HCT116 (cell line): ENCODE results near the gene DRC7. TPM values are rescaled to one million over a fixed set of nuclear protein-coding genes. Genes with fewer than 3 reads are reported as not detected.

ENCODE experiments used
- ATAC-seq: fragments of 200-7000 bp; cut with Tn5 transposase; 2 replicates; pipeline ENCODE4 v1.9.1; 2020; ENCODE audit warnings: mild to moderate bottlenecking, moderate library complexity
- BruUV-seq: library from RNA; stranded (reverse); fragments of 400-500 nt; replicated peaks from 2 replicates; lab custom pipeline; 2021; lab: Mats Ljungman, UMichigan
- CTCF ChIA-PET: fragments of 300-600 bp; sonication (Branson Sonifier 250); formaldehyde crosslinking; loops from one replicate; lab custom pipeline; 2021; ENCODE audit warnings: antibody characterized with exemption; lab: Charles Lee
- POLR2A ChIA-PET: fragments of 300-600, 350-600 bp; sonication (Branson Sonifier 250); formaldehyde crosslinking; loops from one replicate; lab custom pipeline; 2021; ENCODE audit warnings: antibody characterized with exemption; lab: Charles Lee
- RAD21 ChIA-PET, 2 experiments: fragments of 300-600 bp; sonication (Branson Sonifier 250); formaldehyde crosslinking; loops; one replicate each; lab custom pipeline; 2023; ENCODE audit warnings: low total read pairs in 2 of 2; ENCODE audit not compliant: uncharacterized antibody in 2 of 2, unreplicated experiment in 2 of 2, low non-redundant PET in 1 of 2; lab: Charles Lee
- DNase-seq: peaks from one replicate; pipeline ENCODE4 v3.0.0-alpha.2; 2010; ENCODE audit warnings: low read depth, low spot score
- H2AFZ ChIP-seq: fragments of 200-600 bp; shearing (Covaris generic), sonication (generic); 2 replicates; pipeline ENCODE4 v1.6.1; 2017; ENCODE audit warnings: low read depth, mixed run types, mixed read lengths, antibody characterized with exemption, low read length; ENCODE audit not compliant: poor library complexity, severe bottlenecking
- H3K27ac ChIP-seq: 2 replicates; pipeline ENCODE4 v1.5.1; 2012; ENCODE audit warnings: low read depth, low read length
- H3K27me3 ChIP-seq: fragments of 200-600 bp; sonication (generic); 2 replicates; pipeline ENCODE4 v1.6.1; 2016; ENCODE audit warnings: mixed run types, low read length, mixed read lengths; ENCODE audit not compliant: insufficient read depth
- H3K36me3 ChIP-seq, 2 experiments: fragments of 200-500 bp in 1 of 2; fragments of 200-600 bp in 1 of 2; sonication (Bioruptor generic) in 1 of 2; sonication (generic) in 1 of 2; 2 replicates each; pipeline versions ENCODE4 v1.5.1 to v1.6.1; 2014 to 2016; ENCODE audit warnings: low read length in 2 of 2, inconsistent platforms in 1 of 2, mixed read lengths in 1 of 2, mixed run types in 1 of 2; ENCODE audit not compliant: insufficient read depth in 2 of 2, control insufficient read depth in 1 of 2
- H3K4me1 ChIP-seq, 2 experiments: fragments of 200-600 bp in 1 of 2; sonication (generic) in 1 of 2; 2 replicates each; pipeline versions ENCODE4 v1.5.1 to v1.6.1; 2012 to 2017; ENCODE audit warnings: low read length in 2 of 2, inconsistent platforms in 1 of 2, mild to moderate bottlenecking in 1 of 2, mixed read lengths in 1 of 2, mixed run types in 1 of 2, moderate library complexity in 1 of 2; ENCODE audit not compliant: insufficient read depth in 2 of 2, control insufficient read depth in 1 of 2
- H3K4me2 ChIP-seq: fragments of 200-600 bp; sonication (generic); 2 replicates; pipeline ENCODE4 v1.6.1; 2017; ENCODE audit warnings: mixed run types, low read length, mixed read lengths
- H3K4me3 ChIP-seq, 2 experiments: fragments of 200-600 bp in 1 of 2; sonication (generic) in 1 of 2; replicated peaks in 1 of 2; 2 replicates each; pipeline ENCODE4 v1.5.1; 2011 to 2016; ENCODE audit warnings: low read length in 2 of 2, control low read depth in 1 of 2, low read depth in 1 of 2, mild to moderate bottlenecking in 1 of 2, mixed read lengths in 1 of 2, mixed run types in 1 of 2
- H3K79me2 ChIP-seq: fragments of 200-600 bp; sonication (generic); 2 replicates; pipeline ENCODE4 v1.6.1; 2017; ENCODE audit warnings: mild to moderate bottlenecking, mixed run types, low read length, moderate library complexity, mixed read lengths; ENCODE audit not compliant: insufficient read depth
- H3K9ac ChIP-seq: fragments of 200-600 bp; sonication (generic); 2 replicates; pipeline ENCODE4 v1.6.1; 2016; ENCODE audit warnings: low read length, mixed read lengths
- H3K9me2 ChIP-seq: fragments of 200-600 bp; sonication (generic), shearing (Covaris generic); 2 replicates; pipeline ENCODE4 v1.6.1; 2017; ENCODE audit warnings: mixed run types, mild to moderate bottlenecking, moderate library complexity; ENCODE audit not compliant: insufficient read depth
- H3K9me3 ChIP-seq, 2 experiments: fragments of 200-500 bp in 1 of 2; fragments of 200-600 bp in 1 of 2; sonication (Bioruptor generic) in 1 of 2; sonication (generic) in 1 of 2; 2 replicates each; pipeline ENCODE4 v1.6.1; 2014 to 2017; ENCODE audit warnings: low read length in 2 of 2, mixed read lengths in 2 of 2, inconsistent platforms in 1 of 2, low read depth in 1 of 2, mild to moderate bottlenecking in 1 of 2, mixed run types in 1 of 2, moderate library complexity in 1 of 2; ENCODE audit not compliant: control insufficient read depth in 1 of 2, insufficient read depth in 1 of 2
- H4K20me1 ChIP-seq: fragments of 200-600 bp; sonication (generic), shearing (Covaris generic); 2 replicates; pipeline ENCODE4 v1.6.1; 2017; ENCODE audit warnings: mixed run types, mild to moderate bottlenecking, moderate library complexity; ENCODE audit not compliant: insufficient read depth
- RAD21 ChIP-seq: IDR thresholded peaks from 2 replicates; pipeline ENCODE4 v1.6.1; 2012; ENCODE audit warnings: low read depth, mild to moderate bottlenecking
- SIN3A ChIP-seq: IDR thresholded peaks from 2 replicates; pipeline ENCODE4 v1.6.1; 2012; ENCODE audit warnings: low read depth
- SP1 ChIP-seq: IDR thresholded peaks from 2 replicates; pipeline ENCODE4 v1.6.1; 2012; ENCODE audit warnings: low read depth
- YY1 ChIP-seq: IDR thresholded peaks from 2 replicates; pipeline ENCODE4 v1.6.1; 2011; ENCODE audit warnings: low read length, low read depth, moderate library complexity, mild to moderate bottlenecking; ENCODE audit not compliant: insufficient replicate concordance; ENCODE audit errors: extremely low read depth
- ZNF274 ChIP-seq: fragments of 200-500 bp; sonication (Bioruptor generic); IDR thresholded peaks from 2 replicates; pipeline ENCODE4 v1.6.1; 2014; ENCODE audit warnings: mild to moderate bottlenecking, low read depth, low read length, inconsistent platforms
- intact Hi-C: fragments of 100-400 bp; cut with micrococcal nuclease; formaldehyde crosslinking; loops from 2 replicates; pipeline ENCODE4 v1.10.0; 2022
- total RNA-seq: library from RNA; stranded (reverse); gene quantifications from one replicate; pipeline ENCODE4 v1.2.1, GENCODE V29; 2021; ENCODE audit not compliant: unreplicated experiment
- TF ChIP-seq, protein P1 (sequence below): IDR thresholded peaks from 2 replicates; pipeline ENCODE4 v1.6.1; 2012
- TF ChIP-seq, protein P2 (sequence below): IDR thresholded peaks from 2 replicates; pipeline ENCODE4 v1.6.1; 2012; ENCODE audit warnings: low read depth
- TF ChIP-seq, protein P3 (sequence below): IDR thresholded peaks from 2 replicates; pipeline ENCODE4 v1.6.1; 2011; ENCODE audit warnings: mild to moderate bottlenecking, low read length, moderate library complexity; ENCODE audit not compliant: insufficient replicate concordance; ENCODE audit errors: extremely low read depth

DRC7 gene
- total RNA-seq, 1 experiment from 2014 or later: 0.91 TPM

DNA sequence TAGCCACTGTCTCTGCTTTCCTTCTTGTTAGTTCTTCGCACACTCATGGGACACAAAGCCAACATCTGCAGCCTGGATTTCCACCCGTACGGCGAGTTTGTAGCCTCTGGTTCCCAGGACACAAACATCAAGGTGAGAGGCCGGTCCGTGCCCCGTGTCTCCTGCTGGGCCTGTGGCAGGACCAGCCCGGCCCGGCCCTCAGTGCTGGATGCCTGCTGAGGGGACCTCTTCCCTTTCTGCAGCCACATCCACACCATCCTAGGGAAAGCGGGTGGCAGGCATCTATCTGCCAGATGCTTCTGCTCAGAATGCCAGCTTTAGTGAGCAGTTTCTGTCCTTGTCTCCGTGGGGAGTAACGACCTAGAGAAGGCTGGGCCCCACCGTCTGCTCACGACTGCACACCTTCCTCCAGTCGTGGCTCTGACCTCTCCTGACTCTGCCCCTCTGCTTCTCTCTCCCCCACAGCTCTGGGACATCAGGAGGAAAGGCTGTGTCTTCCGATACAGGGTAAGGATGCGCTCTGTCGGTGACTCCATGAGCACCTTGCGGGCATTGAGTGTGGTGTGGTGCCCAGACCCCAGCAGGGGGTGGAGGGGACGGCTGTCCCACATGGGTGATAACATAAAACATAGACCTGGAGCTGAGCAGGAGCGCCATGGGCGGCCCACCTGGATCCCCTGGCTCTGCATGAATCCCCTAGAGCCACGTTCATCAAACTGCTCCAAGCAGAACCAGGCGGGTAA, 56.4 kb downstream of the DRC7 start:
- Histone ChIP-seq H3K9me2 (no peaks in the 10 kb centered on the region), H3K4me2 (no peak overlapping the region), H4K20me1 (no peaks in the 10 kb centered on the region), H3K36me3 (no peaks in the 10 kb centered on the region), H3K4me3 (no peak overlapping the region), H3K27ac (no peak overlapping the region), H3K27me3 (no peaks in the 10 kb centered on the region)
- ChIA-PET CTCF (no interaction called here), POLR2A (no interaction called here), RAD21 (no interaction called here)
- DNase-seq (no peak), ATAC-seq (no peak)
- no peak for TF ChIP-seq RAD21
- TF ChIP-seq, all 23 proteins: peak for 0
- H3K79me2 ChIP-seq: no peaks in the 10 kb centered on the region
- no peak overlapping the region for H2AFZ ChIP-seq
- H3K9ac ChIP-seq: no peak overlapping the region
- no peaks in the 10 kb centered on the region for H3K9me3 ChIP-seq
- H3K4me1 ChIP-seq: no peaks in the 10 kb centered on the region
- no TSS peak for BruUV-seq
- intact Hi-C loops: loop anchor here (10.0 kb wide), 1 partner anchor 144 kb away; no protein-coding TSS in a partner anchor

DNA sequence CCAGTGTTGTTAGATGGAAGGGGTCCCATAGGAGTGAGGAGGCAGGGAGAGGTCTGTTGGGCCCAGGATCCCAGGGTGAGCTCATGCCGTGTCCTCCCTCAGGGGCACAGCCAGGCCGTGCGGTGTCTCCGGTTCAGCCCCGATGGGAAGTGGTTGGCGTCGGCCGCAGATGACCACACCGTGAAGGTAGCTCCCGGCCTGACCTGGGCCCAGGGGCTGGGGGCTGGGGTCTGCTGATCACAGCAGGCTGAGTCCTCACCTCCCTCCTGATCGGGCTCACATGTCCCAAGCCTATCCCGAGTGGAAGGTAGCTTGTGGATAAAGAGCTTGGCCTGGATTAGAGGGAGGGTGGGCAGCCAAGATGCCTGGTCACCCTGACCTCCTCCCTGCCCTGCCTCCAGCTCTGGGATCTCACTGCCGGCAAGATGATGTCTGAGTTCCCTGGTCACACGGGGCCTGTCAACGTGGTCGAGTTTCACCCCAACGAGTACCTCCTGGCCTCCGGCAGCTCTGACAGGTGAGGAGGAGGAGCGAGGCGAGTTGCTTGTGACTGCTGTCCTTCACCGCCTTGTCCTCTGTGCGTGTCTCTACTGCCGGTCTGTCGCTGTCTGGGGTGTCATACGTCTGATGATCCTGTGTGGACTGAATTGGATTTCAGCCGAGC, 57.1 kb downstream of the DRC7 start:
- RAD21 ChIA-PET: no interaction called here
- Histone ChIP-seq H4K20me1 (no peaks in the 10 kb centered on the region), H3K27ac (no peak overlapping the region), H3K4me2 (no peak overlapping the region), H3K27me3 (no peaks in the 10 kb centered on the region), H3K79me2 (no peaks in the 10 kb centered on the region), H3K4me1 (no peaks in the 10 kb centered on the region), H3K9ac (no peak overlapping the region), H2AFZ (no peak overlapping the region), H3K9me2 (no peaks in the 10 kb centered on the region), H3K36me3 (no peaks in the 10 kb centered on the region), H3K4me3 (no peak overlapping the region), H3K9me3 (no peaks in the 10 kb centered on the region)
- DNase-seq: no peak
- BruUV-seq: no TSS peak
- CTCF ChIA-PET: no interaction called here
- POLR2A ChIA-PET: no interaction called here
- TF ChIP-seq, protein P1, sequence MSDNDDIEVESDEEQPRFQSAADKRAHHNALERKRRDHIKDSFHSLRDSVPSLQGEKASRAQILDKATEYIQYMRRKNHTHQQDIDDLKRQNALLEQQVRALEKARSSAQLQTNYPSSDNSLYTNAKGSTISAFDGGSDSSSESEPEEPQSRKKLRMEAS: no peak
- TF ChIP-seq, protein P2, sequence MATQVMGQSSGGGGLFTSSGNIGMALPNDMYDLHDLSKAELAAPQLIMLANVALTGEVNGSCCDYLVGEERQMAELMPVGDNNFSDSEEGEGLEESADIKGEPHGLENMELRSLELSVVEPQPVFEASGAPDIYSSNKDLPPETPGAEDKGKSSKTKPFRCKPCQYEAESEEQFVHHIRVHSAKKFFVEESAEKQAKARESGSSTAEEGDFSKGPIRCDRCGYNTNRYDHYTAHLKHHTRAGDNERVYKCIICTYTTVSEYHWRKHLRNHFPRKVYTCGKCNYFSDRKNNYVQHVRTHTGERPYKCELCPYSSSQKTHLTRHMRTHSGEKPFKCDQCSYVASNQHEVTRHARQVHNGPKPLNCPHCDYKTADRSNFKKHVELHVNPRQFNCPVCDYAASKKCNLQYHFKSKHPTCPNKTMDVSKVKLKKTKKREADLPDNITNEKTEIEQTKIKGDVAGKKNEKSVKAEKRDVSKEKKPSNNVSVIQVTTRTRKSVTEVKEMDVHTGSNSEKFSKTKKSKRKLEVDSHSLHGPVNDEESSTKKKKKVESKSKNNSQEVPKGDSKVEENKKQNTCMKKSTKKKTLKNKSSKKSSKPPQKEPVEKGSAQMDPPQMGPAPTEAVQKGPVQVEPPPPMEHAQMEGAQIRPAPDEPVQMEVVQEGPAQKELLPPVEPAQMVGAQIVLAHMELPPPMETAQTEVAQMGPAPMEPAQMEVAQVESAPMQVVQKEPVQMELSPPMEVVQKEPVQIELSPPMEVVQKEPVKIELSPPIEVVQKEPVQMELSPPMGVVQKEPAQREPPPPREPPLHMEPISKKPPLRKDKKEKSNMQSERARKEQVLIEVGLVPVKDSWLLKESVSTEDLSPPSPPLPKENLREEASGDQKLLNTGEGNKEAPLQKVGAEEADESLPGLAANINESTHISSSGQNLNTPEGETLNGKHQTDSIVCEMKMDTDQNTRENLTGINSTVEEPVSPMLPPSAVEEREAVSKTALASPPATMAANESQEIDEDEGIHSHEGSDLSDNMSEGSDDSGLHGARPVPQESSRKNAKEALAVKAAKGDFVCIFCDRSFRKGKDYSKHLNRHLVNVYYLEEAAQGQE: no peak
- TF ChIP-seq SP1: no peak
- TF ChIP-seq YY1: no peak
- no peak for TF ChIP-seq SIN3A
- TF ChIP-seq, protein P3, sequence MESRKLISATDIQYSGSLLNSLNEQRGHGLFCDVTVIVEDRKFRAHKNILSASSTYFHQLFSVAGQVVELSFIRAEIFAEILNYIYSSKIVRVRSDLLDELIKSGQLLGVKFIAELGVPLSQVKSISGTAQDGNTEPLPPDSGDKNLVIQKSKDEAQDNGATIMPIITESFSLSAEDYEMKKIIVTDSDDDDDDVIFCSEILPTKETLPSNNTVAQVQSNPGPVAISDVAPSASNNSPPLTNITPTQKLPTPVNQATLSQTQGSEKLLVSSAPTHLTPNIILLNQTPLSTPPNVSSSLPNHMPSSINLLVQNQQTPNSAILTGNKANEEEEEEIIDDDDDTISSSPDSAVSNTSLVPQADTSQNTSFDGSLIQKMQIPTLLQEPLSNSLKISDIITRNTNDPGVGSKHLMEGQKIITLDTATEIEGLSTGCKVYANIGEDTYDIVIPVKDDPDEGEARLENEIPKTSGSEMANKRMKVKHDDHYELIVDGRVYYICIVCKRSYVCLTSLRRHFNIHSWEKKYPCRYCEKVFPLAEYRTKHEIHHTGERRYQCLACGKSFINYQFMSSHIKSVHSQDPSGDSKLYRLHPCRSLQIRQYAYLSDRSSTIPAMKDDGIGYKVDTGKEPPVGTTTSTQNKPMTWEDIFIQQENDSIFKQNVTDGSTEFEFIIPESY: no peak
- TF ChIP-seq ZNF274: no peak
- ATAC-seq: no peak
- intact Hi-C loops: loop anchor here (10.0 kb wide), 1 partner anchor 143 kb away; no protein-coding TSS in a partner anchor
